ENCODE results near the gene TTLL9. TPM values are rescaled to one million over a fixed set of nuclear protein-coding genes. Genes with fewer than 3 reads are reported as not detected.

TTLL9 gene
- total RNA-seq, 1 donor from 2014 or later = 7.1 TPM

DNA sequence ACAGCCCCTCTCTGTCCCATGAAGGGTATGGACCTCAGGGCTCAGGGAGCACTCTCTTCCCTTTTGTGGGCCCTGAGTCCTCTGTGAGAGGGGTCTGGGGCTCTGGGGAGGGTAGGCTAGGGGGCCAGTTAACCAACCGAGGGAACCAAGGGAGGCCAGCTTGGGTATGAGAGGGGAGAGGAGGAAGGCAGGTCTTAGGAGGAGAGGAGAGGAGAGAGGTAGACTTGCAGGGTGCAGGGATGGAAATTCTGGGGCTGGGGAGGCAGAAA is 827 bp upstream of the TTLL9 start:
- intact Hi-C loops (cut with DNase I) = no loop called here
- no peak for DNase-seq (ENCODE audit: low spot score)
- ATAC-seq = peak; percentile 16

DNA sequence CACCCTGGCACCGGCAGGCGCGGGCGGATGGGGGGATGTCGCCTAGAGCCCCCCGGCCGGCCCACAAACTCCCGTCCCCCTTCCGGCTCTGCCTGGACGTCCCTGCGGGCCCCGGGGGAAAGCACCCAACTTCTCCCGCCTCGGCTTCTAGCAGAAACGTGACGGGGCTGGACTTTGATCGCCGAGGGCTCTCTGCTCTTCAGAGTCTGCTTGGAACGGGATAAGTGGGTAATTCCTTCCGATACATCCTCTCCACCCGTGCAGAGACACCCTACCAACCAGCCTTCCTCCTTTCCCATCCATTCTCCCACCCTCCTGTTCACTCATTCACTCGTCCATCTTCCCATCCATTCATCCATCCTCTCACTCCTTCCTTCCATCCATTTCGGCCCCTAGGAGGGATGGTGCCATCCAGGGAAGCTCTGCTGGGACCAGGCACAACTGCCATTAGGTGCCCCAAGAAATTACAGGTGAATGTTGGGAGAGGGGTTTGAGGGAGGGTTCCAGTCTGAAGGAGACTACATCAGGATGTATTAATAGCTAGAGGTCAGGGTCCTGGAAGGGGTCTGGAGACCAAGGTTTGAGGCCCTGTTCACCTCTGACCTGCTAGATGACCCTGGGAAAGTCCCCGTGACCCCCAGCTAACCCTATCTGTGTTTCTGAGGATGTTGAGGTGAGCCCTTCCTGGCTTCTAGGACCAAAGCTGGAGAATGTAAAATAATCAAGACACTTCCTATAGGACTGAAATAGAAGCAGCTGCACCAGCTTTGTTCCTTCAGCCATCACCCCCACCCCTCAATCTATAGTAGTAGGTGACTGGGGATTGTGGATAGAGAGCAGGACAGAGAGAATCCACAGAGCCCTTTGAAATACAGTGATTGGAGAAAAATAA is 538 bp downstream of the TTLL9 start:
- ATAC-seq = peak; percentile 9
- DNase-seq (ENCODE audit: low spot score) = no peak
- intact Hi-C loops (cut with DNase I) = no loop called here

DNA sequence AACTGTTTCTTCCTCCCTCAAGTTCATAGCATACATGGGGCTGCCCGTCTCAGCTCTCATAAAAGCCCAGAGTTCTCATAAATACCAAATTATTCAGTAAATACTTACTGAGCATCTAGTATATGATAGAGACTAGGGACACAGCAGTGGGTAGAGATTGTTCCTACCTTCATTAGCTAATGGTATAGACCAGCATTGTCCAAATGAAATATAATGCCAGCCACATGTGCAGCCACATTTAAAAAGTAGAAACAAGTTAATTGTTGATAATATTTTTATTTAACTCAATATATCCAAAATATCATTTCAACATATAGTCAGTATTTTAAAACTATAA is 1.2 kb downstream of the TTLL9 start:
- ATAC-seq (no peak), DNase-seq (ENCODE audit: low spot score) (no peak)
- intact Hi-C loops (cut with DNase I) = no loop called here

DNA sequence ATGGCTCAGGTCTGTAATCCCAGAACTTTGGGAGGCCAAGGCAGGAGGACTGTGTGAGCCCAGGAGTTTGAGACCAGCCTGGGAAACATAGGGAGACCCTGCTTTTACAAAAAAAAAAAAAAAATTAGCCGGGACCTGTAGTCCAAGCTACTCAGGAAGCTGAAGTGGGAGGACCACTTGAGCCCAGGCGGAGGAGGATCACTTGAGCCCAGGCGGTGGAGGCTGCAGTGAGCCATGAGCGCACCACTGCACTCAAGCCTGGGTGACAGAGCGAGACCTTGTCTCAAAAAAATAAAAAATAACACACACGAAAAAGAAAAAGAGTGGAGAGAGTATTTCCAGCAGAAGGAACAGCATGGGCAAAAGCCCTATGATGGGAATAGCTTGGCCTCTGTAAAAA is 2.0 kb downstream of the TTLL9 start:
- intact Hi-C loops (cut with DNase I) = no loop called here
- no peak for ATAC-seq

DNA sequence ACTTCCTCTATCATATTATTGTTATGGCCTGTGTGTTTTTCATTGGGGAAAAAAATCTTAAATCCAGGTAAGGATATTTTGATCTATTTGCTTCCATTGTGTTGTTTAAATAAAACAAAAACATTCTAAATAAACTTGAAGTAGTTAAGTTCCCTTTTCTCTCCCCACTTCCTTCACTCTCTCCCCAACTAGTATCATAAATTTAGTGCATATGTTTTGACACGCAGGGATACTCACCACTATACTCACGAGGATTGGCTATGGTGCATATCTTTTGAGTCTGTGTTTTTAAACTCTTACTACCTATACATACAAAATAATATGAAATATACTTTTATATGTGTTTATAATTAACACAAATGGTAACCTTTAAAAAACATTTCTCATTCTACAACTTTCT is 5.2 kb downstream of the TTLL9 start:
- no peak for ATAC-seq
- intact Hi-C loops (cut with DNase I) = no loop called here
- no peak for DNase-seq (ENCODE audit: low spot score)

More for the DNA sequence above, 2.0 kb downstream of the TTLL9 start:
- DNase-seq (ENCODE audit: low spot score) = no peak

DNA sequence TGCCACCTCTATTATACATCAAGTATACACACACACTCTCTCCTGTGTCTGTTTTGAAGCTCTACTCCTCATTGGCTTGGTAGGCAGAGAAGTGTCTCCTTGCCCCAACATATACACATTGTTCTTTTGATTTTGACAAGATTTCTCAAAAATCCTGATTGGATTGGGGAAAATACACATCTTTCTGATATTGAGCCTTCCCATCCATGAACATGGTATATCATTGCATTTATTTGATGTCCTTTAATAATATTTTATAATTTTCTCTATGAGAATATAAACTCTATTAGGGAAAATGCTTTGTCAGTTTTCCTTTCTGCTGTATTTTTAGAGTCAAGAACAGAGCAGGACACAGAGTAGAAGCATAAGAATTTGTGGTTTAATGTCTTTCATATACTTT is 7.2 kb downstream of the TTLL9 start:
- ATAC-seq = no peak
- intact Hi-C loops (cut with DNase I) = no loop called here

DNA sequence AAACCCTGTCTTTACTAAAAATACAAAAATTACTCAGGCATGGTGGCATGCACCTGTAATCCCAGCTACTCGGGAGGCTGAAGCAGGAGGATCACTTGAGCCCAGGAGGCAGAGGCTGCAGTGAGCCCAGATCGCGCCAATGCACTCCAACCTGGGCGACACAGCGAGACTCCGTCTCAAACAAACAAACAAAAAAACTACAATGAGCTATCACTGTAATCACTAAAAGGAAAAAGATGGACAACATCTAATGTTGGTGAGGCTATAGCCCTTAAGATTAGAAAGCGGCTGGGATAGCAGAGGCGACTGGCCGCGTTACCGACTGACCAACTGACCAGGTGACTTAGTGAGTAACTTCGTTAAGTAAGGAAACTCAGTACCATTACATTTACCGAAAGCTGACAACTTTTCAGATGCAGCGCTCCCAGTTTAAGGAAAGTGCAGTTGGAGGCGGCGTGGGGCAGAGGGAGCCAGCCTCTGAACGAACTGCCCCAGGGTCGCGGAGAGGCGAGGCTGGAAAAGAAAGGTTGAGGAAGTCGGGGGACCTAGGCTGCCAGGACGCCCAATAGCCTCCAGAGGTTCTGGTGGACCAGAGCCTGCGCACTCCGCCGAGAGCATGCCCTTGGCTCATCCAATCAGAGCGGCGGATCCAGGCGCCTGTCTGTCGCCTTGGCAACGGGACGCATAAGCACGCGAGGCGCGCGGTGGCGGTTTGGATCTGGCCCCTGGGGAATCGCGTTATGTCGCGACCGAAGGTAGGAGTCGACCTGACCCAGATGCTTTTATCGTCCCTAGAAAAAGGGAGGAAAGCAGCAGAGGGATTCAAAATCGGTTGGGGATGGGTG is 8.9 kb downstream of the TTLL9 start:
- intact Hi-C loops (cut with DNase I) = no loop called here
- DNase-seq (ENCODE audit: low spot score) (peak; percentile 97), ATAC-seq (peak; percentile 99)

More for the DNA sequence above, 7.2 kb downstream of the TTLL9 start:
- no peak for DNase-seq (ENCODE audit: low spot score)

DNA sequence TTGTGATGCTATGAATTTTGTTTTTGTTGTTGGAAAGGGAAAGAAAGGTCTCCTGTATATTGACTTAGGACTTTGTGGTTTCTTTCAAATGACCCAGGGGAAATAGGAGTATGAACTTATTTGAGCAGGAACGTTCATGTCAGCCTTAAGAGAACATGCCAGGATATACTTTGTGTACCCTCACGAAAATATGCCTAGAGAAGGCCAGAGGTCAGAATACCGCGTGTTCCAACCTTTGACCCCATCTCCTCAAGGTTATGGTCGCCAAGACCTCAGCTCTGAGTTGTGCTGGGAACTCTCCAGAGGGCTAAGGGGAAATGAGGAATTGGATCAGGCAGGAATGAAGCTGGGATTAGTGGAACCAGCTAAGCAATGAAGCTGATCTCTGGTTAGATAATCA is 11.5 kb downstream of the TTLL9 start:
- no peak for ATAC-seq
- intact Hi-C loops (cut with DNase I) = no loop called here
- no peak for DNase-seq (ENCODE audit: low spot score)

DNA sequence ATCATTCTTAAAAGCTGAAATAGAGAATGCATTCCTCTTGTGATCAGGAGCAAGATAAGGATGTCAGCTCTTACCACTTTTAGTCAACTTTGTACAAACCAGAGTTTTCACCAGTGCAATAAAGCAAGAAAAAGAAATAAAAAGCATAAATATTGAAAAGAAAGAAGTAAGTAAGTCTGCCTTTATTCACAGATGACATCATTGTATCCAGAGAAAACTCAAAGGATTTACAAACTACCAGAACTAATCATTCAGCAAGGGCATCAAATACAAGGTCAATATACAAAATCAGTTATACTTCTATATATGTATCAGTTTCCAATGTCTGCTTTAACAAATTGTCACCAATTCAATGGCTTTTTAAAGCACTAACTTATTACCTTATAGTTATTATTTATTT is 13.4 kb downstream of the TTLL9 start:
- intact Hi-C loops (cut with DNase I) = no loop called here
- no peak for DNase-seq (ENCODE audit: low spot score)
- no peak for ATAC-seq

DNA sequence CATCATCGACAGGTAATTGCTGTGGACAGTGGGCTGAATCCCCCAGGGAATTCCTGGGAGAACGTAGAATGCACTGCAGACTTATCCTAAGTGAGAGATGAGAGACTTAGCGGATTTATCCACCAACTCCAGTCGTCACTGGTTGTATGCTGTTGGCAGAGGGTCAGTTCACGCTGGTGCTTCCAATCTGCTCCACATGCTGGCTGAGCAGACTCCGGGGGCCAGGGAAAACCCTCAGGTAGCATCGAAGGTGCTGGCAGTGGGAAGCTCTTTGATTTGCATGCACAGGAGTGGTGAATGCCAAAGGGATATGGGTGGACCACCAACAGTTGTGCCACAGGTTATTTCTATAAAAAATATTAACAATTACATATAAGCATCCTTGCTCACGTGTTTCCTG is 20.2 kb downstream of the TTLL9 start:
- DNase-seq (ENCODE audit: low spot score) = no peak
- intact Hi-C loops (cut with DNase I) = no loop called here
- ATAC-seq = no peak

DNA sequence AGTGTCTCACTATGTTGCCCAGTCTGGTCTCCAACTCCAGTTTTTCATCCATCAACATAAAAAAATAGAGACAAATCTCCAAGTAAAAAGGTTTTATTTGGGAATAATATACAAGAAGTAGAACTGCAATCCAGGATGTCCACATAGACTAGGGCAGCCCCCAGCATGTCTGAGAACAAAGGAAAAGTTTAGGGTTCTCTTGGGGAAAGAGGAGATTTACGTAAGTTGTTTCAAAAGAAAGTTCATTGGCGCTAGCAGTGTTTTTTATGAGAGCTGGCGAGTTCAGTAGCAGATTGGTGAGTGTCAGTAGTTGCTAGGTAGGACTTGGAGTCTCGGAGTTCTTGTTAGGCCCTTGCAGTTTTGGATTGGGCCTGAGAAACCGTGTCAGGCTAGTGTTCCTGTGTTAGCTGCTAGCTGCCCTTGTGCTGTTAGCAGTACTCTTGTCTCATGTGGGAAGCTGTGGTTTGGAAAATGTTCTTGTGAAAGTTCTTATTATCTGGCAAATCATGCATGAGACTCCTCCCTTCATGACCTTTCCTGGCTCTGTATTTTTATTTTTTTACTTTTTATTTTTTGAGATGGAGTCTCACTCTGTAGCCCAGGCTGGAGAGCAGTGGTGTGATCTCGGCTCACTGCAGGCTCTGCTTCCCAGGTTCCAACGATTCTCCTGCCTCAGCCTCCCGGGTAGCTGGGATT is 24.7 kb downstream of the TTLL9 start:
- intact Hi-C loops (cut with DNase I) = no loop called here
- peak; percentile 99 for ATAC-seq

DNA sequence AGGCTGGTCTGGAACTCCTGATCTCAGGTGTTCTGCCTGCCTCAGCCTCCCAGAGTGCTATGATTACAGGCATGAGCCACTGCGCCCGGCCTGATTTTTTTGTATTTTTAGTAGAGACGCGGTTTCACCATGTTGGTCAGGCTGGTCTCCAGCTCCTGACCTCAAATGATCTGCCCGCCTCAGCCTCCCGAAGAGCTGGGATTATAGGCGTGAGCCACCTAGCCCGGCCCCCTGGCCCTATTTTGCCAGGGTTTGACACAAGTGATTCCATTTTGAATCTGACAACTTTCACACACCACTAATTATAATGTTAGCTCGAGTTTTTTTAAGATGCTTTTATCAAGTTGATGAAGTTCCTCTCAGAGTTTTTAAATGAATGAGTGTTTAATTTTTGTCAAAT is 25.6 kb downstream of the TTLL9 start:
- DNase-seq (ENCODE audit: low spot score) = no peak
- ATAC-seq = no peak
- intact Hi-C loops (cut with DNase I) = no loop called here

More for the DNA sequence above, 24.7 kb downstream of the TTLL9 start:
- peak; percentile 79 for DNase-seq (ENCODE audit: low spot score)

DNA sequence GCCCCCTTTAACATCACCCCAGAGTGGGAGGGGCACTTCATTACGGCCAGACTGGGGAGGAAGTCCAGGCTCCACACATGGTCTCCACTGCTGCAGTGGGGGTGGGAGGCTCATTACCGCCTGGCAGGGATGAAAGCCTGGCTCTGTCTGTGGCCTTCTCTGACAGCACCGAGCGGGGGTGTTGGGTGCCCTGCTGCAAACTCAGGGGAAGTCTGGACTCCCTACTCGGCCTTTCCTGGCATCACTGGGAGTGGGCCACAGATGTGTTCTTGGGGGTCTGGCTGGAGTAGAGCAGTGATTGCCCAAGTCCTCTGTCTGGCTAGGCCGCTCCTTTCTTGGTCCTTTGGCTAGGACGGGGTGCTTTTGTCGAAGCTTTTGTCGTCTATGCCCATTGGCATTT is 27.1 kb downstream of the TTLL9 start:
- intact Hi-C loops (cut with DNase I) = no loop called here
- no peak for DNase-seq (ENCODE audit: low spot score)
- no peak for ATAC-seq

DNA sequence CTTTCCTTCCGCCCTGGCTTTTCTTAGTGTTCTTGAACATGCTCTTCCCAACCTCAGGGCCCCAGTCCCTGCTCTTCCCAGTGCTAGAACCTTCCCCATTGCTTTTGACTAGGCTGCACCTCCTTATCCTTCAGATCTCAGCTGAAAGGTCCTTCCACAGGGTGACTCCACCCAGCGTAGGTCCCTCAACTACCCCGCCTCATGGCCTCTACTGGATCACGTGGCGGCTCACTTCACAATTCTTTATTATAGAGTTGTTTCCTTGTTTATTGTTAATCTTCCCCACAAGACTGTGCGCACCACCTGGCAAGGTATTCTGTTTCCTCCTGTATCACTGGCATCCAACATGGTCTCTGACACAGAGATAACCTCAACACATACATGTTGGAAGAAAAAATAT is 31.2 kb downstream of the TTLL9 start:
- intact Hi-C loops (cut with DNase I) = no loop called here
- no peak for ATAC-seq
- no peak for DNase-seq (ENCODE audit: low spot score)

DNA sequence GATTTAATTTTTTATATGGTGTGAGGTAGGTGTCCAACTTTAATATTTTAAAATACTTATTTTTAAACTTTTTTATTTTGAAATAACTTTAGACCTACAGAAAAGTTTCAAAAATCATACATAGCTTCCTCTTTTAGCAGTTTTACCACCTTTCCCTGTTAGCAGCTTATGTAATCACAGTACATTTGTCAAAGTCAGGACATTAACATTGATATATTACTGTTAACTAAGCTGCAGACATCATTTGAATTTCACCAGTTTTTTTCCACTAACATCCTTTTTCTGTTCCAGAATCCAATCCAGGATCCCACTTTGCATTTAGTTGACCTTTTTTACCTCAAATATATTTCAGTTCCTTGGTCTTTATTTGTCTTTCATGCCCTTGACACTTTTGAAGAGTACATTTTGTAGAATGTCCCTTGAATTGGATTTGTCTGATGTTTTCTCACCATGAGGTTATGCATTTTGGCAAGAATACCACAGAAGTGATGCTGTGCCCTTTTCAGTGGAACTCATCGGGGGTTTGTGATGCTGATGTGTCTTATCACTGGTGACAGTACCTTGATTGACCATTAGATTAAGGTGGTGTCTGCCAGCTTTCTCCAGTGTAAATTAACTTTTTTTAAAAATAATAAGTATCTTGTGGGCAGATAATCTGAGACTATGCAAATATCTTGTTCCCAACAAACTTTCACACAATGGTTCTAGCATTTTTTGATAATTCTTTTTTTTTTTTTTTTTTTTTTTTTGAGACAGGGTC is 33.4 kb downstream of the TTLL9 start:
- intact Hi-C loops (cut with DNase I) = no loop called here
- DNase-seq (ENCODE audit: low spot score) = no peak
- no peak for ATAC-seq

DNA sequence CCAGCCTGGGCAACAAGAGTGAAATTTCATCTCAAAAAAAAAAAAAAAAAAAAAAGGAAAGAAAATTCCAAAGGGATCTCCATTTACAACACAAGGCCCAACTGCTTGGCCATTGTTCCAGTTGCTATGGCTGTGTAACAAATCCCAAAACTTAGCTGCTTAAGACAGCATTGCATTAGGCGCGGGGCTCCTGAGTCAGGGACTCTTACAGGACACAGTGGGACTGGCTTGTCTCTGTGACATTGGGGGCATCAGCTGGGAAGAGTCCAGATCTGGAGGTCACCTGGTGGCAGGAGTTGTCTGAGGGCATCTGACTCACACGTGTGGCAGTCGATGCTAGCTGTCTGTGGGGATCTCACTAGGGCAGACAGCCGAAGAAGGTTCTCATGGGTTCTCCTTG is 35.6 kb downstream of the TTLL9 start:
- DNase-seq (ENCODE audit: low spot score) = no peak
- intact Hi-C loops (cut with DNase I) = no loop called here
- ATAC-seq = no peak

DNA sequence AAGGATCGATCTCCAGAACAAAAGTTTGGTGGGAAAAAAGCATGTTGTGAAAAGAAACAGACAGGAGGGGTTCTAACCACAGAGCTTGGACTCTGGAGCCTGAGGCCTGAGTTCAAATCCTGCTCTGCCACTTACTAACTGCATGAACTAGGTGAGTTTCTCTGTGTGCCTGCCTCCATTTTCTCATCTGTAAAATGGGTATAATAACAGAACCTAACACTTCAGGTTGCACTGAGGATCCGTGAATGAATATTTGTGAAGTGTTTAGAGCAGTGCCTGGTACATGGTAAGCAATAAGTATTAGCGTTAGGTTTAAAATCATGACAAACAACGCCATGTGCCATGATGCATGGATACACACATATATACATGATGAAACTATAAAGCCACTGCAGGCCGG is 36.6 kb downstream of the TTLL9 start:
- ATAC-seq (no peak), DNase-seq (ENCODE audit: low spot score) (no peak)
- intact Hi-C loops (cut with DNase I) = no loop called here

DNA sequence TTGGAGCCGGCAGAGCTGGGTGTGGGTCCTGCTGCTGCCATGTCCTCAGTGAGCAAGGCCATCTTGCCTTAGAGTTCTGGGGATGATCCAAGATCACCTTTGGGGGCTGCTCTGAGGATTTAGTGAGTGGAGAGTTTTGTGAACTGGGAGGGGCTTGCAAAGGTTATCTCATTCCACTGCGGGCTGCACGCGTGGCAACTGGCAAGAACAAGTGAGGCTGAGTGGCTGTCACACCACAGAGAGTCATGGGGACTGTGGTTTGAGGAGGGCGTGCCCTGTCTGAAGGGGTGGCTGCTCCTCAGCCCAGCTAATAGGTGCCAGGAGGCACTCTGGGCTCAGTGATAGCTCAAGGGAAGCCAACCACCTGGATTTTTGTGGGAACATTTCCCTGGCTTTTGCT is 37.6 kb downstream of the TTLL9 start:
- ATAC-seq (no peak), DNase-seq (ENCODE audit: low spot score) (no peak)
- intact Hi-C loops (cut with DNase I) = no loop called here

DNA sequence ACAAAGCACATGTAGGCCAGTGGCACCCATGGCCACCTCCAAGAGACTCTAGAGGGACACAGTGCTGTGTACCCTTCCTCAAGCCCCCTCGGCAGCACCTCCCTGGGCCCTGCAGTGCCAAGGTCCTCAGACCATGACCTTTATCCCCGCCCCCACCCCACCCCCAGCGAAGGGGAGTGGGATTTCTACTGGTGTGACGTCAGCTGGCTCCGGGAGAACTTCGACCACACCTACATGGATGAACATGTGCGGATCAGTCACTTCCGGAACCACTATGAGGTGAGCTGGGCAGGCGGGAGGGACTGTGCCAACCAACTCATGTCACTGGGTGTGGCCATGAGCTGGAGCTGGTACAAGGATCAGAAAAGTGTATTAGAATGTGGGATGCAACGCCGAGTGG is 38.0 kb downstream of the TTLL9 start:
- no peak for DNase-seq (ENCODE audit: low spot score)
- ATAC-seq = no peak
- intact Hi-C loops (cut with DNase I) = no loop called here

All from sciatic nerve (tissue), 2 donors.